HepG2 (cell line): ENCODE results near the gene CCDC30. TPM values are rescaled to one million over a fixed set of nuclear protein-coding genes. Genes with fewer than 3 reads are reported as not detected.

Source experiments
- AKAP8 ChIP-seq: sonication (generic); formaldehyde crosslinking; IDR thresholded peaks from 2 replicates; pipeline ENCODE4 v1.5.1; 2020; ENCODE audit warnings: mild to moderate bottlenecking, missing genetic modification reagents
- CREB1 ChIP-seq, 2 experiments: fragments of 450-650 bp in 1 of 2; IDR thresholded peaks; 2 replicates each; pipeline ENCODE4 v1.6.1; 2016 to 2017; ENCODE audit warnings: control low read depth in 1 of 2, mild to moderate bottlenecking in 1 of 2, missing compliant biosample characterization in 1 of 2, missing genetic modification characterization in 1 of 2
- MAZ ChIP-seq, 2 experiments: sonication (generic) in 1 of 2; formaldehyde crosslinking in 1 of 2; IDR thresholded peaks; 2 replicates each; pipeline versions ENCODE4 v1.5.0 to v1.6.1; 2012 to 2020; ENCODE audit warnings: low read depth in 2 of 2, mild to moderate bottlenecking in 2 of 2, borderline replicate concordance in 1 of 2, improper control_type of control experiment in 1 of 2, low read length in 1 of 2, missing genetic modification reagents in 1 of 2, moderate library complexity in 1 of 2
- MBD4 ChIP-seq: IDR thresholded peaks from 2 replicates; pipeline ENCODE4 v1.6.1; 2012; ENCODE audit warnings: low read length, inconsistent platforms, borderline replicate concordance
- MXI1 ChIP-seq: IDR thresholded peaks from 3 replicates; pipeline ENCODE4 v1.6.1; 2012; ENCODE audit warnings: low read depth, low read length, inconsistent platforms, borderline replicate concordance
- RAD21 ChIP-seq: fragments of 450-650 bp; formaldehyde crosslinking; IDR thresholded peaks from 2 replicates; pipeline ENCODE4 v1.5.0; 2020; ENCODE audit warnings: mild to moderate bottlenecking
- TCF12 ChIP-seq, 2 experiments: fragments of 450-650 bp in 1 of 2; sonication (generic) in 1 of 2; formaldehyde crosslinking in 1 of 2; IDR thresholded peaks; 2 replicates each; pipeline versions ENCODE4 v1.6.1 to v1.8.0; 2017 to 2022; ENCODE audit warnings: antibody characterized with exemption in 1 of 2, mild to moderate bottlenecking in 1 of 2, missing genetic modification reagents in 1 of 2, moderate library complexity in 1 of 2
- TGIF2 ChIP-seq: IDR thresholded peaks from 2 replicates; pipeline ENCODE4 v1.6.1; 2016; ENCODE audit warnings: control low read depth, missing compliant biosample characterization
- ZBTB38 ChIP-seq: sonication (generic); formaldehyde crosslinking; IDR thresholded peaks from 2 replicates; pipeline ENCODE4 v1.5.1; 2020; ENCODE audit warnings: mild to moderate bottlenecking, missing genetic modification reagents
- ZC3H4 ChIP-seq: sonication (generic); formaldehyde crosslinking; IDR thresholded peaks from 2 replicates; pipeline ENCODE4 v1.4.0; 2020; ENCODE audit warnings: missing genetic modification reagents, borderline replicate concordance
- ZNF367 ChIP-seq: sonication (generic); formaldehyde crosslinking; IDR thresholded peaks from 2 replicates; pipeline ENCODE4 v1.4.0; 2020; ENCODE audit warnings: missing genetic modification reagents, borderline replicate concordance
- ZNF567 ChIP-seq: sonication (generic); formaldehyde crosslinking; IDR thresholded peaks from 2 replicates; pipeline ENCODE4 v1.8.1; 2023; ENCODE audit warnings: mild to moderate bottlenecking, missing genetic modification reagents, borderline replicate concordance
- ZNF773 ChIP-seq: sonication (generic); formaldehyde crosslinking; IDR thresholded peaks from 2 replicates; pipeline ENCODE4 v1.4.0; 2020; ENCODE audit warnings: missing genetic modification reagents, borderline replicate concordance
- polyA plus RNA-seq, 8 experiments: library from polyadenylated mRNA; depleted of rRNA in 3 of 8; stranded (reverse) in 7 of 8; unstranded in 1 of 8; fragments of >200 nt; fragmentation: Illumina TruSeq in 4 of 8; extraction: Trizol in 4 of 8; gene quantifications; 2 replicates each; pipeline versions ENCODE4 v1.2.1 to v1.2.3, GENCODE V29; 2011 to 2016; ENCODE audit warnings: low read depth in 4 of 8, missing spikeins in 1 of 8, mixed read lengths in 1 of 8; ENCODE audit not compliant: insufficient read depth in 1 of 8
- total RNA-seq, 5 experiments: library from RNA; depleted of rRNA; stranded (reverse); fragments of >200 nt; fragmentation: Illumina TruSeq; extraction: Trizol; gene quantifications; 2 replicates each; pipeline ENCODE4 v1.2.3, GENCODE V29; 2016; ENCODE audit warnings: low read depth in 1 of 5
- TF ChIP-seq, protein P1 (sequence below), 2 experiments: sonication (generic) in 1 of 2; formaldehyde crosslinking in 1 of 2; IDR thresholded peaks; 2 replicates each; pipeline versions ENCODE4 v1.6.1 to v1.9.0; 2014 to 2022; ENCODE audit warnings: antibody characterized with exemption in 1 of 2, borderline replicate concordance in 1 of 2, inconsistent platforms in 1 of 2, low read depth in 1 of 2, missing genetic modification reagents in 1 of 2
- TF ChIP-seq, protein P2 (sequence below): sonication (generic); formaldehyde crosslinking; conservative IDR thresholded peaks from 2 replicates; pipeline ENCODE4 v1.8.0; 2022; ENCODE audit warnings: mild to moderate bottlenecking, moderate library complexity, missing genetic modification reagents
- TF ChIP-seq, protein P3 (sequence below): IDR thresholded peaks from 2 replicates; pipeline ENCODE4 v1.6.1; 2018; ENCODE audit warnings: missing genetic modification reagents, mild to moderate bottlenecking, missing compliant biosample characterization
- TF ChIP-seq, protein P4 (sequence below): IDR thresholded peaks from 2 replicates; pipeline ENCODE4 v1.6.1; 2012; ENCODE audit warnings: inconsistent platforms

CCDC30 gene
- total and polyA plus RNA-seq, 2 of the 13 experiments (the other 11 are each of a cell fraction or from before 2014, with no cell fraction given) = 0.25 to 0.77 TPM

DNA sequence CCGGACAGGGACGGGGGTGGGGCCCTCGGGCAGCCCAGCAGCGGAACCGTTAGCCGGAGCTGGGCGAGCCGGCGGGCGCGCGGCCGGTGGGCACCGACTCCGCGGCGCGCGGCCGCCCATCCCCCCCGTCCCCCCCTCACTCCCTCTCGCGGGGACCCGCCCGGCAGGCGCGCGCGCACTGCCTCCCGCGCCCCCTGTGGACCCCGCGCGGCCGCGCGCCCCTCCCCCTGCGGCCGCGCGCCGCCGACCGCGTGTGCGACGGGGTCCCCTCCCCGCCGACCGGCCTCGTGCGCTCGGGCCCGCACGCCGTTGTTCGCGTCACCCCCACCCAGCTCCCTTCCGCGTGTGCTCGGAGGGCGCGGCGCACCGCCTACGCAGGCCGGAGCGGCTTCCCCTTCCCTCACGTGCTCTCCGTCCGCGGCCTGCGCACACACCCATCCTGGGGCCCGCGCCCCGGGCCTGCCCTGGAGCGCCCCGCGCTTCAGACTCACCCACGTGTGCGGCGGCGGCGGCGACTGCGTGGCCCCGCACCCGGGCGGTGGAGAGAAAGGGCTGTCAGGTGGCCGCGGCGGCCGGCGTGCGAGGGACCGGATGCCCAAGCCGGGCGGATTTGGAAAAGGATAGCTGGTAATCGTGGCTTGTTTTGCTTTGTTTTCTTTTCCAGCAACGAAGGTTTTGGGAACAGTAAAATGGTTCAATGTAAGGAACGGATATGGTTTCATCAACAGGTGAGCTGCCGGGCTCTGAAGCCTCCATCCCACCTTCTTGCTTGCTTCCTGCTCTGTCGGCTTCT lies 219.8 kb downstream of the CCDC30 start (continued):
- TF ChIP-seq, protein P1, sequence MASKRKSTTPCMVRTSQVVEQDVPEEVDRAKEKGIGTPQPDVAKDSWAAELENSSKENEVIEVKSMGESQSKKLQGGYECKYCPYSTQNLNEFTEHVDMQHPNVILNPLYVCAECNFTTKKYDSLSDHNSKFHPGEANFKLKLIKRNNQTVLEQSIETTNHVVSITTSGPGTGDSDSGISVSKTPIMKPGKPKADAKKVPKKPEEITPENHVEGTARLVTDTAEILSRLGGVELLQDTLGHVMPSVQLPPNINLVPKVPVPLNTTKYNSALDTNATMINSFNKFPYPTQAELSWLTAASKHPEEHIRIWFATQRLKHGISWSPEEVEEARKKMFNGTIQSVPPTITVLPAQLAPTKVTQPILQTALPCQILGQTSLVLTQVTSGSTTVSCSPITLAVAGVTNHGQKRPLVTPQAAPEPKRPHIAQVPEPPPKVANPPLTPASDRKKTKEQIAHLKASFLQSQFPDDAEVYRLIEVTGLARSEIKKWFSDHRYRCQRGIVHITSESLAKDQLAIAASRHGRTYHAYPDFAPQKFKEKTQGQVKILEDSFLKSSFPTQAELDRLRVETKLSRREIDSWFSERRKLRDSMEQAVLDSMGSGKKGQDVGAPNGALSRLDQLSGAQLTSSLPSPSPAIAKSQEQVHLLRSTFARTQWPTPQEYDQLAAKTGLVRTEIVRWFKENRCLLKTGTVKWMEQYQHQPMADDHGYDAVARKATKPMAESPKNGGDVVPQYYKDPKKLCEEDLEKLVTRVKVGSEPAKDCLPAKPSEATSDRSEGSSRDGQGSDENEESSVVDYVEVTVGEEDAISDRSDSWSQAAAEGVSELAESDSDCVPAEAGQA (IDR thresholded peaks at IDR 0.05; ENCODE audit: low read depth) = no peak
- TF ChIP-seq, protein P1 (CRISPR knock-in tag; IDR thresholded peaks at IDR 0.05; ENCODE audit: borderline replicate concordance) = 0 out of 2 replicates have a peak, but pooled peaks have one; percentile 65
- TF ChIP-seq, protein P2, sequence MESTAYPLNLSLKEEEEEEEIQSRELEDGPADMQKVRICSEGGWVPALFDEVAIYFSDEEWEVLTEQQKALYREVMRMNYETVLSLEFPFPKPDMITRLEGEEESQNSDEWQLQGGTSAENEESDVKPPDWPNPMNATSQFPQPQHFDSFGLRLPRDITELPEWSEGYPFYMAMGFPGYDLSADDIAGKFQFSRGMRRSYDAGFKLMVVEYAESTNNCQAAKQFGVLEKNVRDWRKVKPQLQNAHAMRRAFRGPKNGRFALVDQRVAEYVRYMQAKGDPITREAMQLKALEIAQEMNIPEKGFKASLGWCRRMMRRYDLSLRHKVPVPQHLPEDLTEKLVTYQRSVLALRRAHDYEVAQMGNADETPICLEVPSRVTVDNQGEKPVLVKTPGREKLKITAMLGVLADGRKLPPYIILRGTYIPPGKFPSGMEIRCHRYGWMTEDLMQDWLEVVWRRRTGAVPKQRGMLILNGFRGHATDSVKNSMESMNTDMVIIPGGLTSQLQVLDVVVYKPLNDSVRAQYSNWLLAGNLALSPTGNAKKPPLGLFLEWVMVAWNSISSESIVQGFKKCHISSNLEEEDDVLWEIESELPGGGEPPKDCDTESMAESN = 0 out of 2 replicates have a peak, but pooled peaks have one; percentile 28
- TF ChIP-seq RAD21 (CRISPR knock-in tag) = peak; percentile 5; the same call in 1 of the 2 replicates
- peak; percentile 28; the same call in 1 of the 2 replicates for TF ChIP-seq CREB1 (IDR thresholded peaks at IDR 0.05)
- no peak for TF ChIP-seq CREB1 (CRISPR knock-in tag; IDR thresholded peaks at IDR 0.05)
- peak; percentile 93 for TF ChIP-seq MXI1
- no peak for TF ChIP-seq ZNF567
- TF ChIP-seq ZNF367 (CRISPR knock-in tag) = no peak; the same call in 1 of the 2 replicates
- TF ChIP-seq TGIF2 (CRISPR knock-in tag) = 0 out of 2 replicates have a peak, but pooled peaks have one; percentile 60
- TF ChIP-seq MAZ (IDR thresholded peaks at IDR 0.05; ENCODE audit: borderline replicate concordance, low read depth, low read length) = no peak
- peak; percentile 30; the same call in 1 of the 2 replicates for TF ChIP-seq MAZ (CRISPR knock-in tag; IDR thresholded peaks at IDR 0.05; ENCODE audit: low read depth)
- TF ChIP-seq TCF12 (IDR thresholded peaks at IDR 0.05) = no peak
- peak; percentile 22; the same call in 1 of the 2 replicates for TF ChIP-seq TCF12 (CRISPR knock-in tag; IDR thresholded peaks at IDR 0.05)
- TF ChIP-seq, protein P3, sequence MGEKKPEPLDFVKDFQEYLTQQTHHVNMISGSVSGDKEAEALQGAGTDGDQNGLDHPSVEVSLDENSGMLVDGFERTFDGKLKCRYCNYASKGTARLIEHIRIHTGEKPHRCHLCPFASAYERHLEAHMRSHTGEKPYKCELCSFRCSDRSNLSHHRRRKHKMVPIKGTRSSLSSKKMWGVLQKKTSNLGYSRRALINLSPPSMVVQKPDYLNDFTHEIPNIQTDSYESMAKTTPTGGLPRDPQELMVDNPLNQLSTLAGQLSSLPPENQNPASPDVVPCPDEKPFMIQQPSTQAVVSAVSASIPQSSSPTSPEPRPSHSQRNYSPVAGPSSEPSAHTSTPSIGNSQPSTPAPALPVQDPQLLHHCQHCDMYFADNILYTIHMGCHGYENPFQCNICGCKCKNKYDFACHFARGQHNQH (CRISPR knock-in tag) = peak; percentile 52; the same call in 1 of the 2 replicates
- peak; percentile 57; the same call in 1 of the 2 replicates for TF ChIP-seq AKAP8 (CRISPR knock-in tag)
- TF ChIP-seq, protein P4, sequence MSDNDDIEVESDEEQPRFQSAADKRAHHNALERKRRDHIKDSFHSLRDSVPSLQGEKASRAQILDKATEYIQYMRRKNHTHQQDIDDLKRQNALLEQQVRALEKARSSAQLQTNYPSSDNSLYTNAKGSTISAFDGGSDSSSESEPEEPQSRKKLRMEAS = peak; percentile 97
- TF ChIP-seq ZC3H4 (CRISPR knock-in tag) = peak; percentile 48; the same call in 1 of the 2 replicates
- no peak for TF ChIP-seq MBD4
- peak; percentile 53; the same call in 1 of the 2 replicates for TF ChIP-seq ZNF773 (CRISPR knock-in tag)
- TF ChIP-seq ZBTB38 (CRISPR knock-in tag) = peak; percentile 49; the same call in 1 of the 2 replicates
